Measurements from ENCODE around the gene FBXO31.

DNA sequence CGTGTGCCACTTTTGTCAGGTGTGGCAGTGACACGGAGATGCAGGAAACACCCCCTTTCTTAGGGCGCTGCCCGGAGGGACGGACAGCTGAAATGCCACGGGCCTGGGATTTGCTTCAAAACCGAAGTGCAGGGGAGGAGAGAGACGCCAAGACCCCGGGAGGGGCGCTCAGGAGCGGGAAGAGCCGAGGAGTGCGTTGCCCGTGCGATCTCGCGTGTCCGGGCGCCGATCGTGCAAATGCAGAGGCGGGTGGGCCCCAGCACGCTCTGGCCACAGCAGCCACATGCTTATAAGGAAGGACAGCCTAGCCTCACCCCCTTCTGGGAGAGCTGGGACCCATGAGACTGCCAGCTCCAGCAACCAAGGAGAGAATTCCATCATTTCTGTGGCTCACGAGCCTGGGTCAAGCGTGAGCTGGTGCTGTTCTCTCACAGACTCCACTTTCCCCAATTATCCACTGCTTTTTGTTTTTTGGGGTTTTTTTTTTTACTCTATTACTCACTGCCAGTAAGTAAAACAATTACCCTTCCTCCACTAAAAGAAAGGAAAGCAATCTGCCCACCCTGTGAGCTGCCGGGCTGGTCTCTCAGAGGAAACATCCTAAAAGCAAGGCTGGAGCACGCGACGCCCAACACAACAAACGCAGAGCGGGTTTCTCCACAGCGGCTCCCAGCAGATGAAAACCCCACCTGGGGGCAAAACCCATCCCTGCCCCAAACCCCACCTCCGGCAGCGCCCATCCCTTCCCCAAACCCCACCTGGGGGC lies 39.2 kb downstream of the FBXO31 start:
- TF ChIP-seq, protein P1, sequence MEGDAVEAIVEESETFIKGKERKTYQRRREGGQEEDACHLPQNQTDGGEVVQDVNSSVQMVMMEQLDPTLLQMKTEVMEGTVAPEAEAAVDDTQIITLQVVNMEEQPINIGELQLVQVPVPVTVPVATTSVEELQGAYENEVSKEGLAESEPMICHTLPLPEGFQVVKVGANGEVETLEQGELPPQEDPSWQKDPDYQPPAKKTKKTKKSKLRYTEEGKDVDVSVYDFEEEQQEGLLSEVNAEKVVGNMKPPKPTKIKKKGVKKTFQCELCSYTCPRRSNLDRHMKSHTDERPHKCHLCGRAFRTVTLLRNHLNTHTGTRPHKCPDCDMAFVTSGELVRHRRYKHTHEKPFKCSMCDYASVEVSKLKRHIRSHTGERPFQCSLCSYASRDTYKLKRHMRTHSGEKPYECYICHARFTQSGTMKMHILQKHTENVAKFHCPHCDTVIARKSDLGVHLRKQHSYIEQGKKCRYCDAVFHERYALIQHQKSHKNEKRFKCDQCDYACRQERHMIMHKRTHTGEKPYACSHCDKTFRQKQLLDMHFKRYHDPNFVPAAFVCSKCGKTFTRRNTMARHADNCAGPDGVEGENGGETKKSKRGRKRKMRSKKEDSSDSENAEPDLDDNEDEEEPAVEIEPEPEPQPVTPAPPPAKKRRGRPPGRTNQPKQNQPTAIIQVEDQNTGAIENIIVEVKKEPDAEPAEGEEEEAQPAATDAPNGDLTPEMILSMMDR (IDR thresholded peaks at IDR 0.05; ENCODE audit: low read length), result no peak
- no peak for TF ChIP-seq EZH2 (IDR thresholded peaks at IDR 0.05; ENCODE audit: borderline replicate concordance, low read length)
